ENCODE measurements around the gene GPR87.

DNA sequence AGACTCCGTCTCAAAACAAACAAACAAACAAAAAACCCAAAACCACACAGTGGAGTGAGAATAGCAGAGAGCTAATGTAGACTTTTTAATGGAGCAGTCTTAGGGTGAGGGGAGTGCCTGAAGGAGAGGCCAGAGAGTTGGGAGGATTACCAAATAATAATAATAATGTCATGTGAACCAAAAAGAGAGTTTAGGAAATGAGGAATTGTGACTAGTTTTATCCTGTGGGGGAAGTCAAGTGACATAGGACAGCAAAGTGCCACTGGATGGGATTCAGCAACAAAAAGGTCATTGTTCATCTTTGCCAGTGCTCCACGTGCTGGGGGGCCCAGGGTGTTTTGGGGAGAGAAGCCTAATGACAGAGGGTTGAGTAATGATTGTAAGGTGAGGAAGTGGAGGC, 12.9 kb downstream of the GPR87 start:
- TF ChIP-seq, protein P1, sequence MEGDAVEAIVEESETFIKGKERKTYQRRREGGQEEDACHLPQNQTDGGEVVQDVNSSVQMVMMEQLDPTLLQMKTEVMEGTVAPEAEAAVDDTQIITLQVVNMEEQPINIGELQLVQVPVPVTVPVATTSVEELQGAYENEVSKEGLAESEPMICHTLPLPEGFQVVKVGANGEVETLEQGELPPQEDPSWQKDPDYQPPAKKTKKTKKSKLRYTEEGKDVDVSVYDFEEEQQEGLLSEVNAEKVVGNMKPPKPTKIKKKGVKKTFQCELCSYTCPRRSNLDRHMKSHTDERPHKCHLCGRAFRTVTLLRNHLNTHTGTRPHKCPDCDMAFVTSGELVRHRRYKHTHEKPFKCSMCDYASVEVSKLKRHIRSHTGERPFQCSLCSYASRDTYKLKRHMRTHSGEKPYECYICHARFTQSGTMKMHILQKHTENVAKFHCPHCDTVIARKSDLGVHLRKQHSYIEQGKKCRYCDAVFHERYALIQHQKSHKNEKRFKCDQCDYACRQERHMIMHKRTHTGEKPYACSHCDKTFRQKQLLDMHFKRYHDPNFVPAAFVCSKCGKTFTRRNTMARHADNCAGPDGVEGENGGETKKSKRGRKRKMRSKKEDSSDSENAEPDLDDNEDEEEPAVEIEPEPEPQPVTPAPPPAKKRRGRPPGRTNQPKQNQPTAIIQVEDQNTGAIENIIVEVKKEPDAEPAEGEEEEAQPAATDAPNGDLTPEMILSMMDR (IDR thresholded peaks at IDR 0.05; ENCODE audit: low read depth, low read length) = no peak
- TF ChIP-seq POLR2A (IDR thresholded peaks at IDR 0.05; ENCODE audit: extremely low read depth, insufficient read length) (no peak), MYC (IDR thresholded peaks at IDR 0.05; ENCODE audit: low read depth, low read length) (no peak), MAX (IDR thresholded peaks at IDR 0.05; ENCODE audit: low read depth, low read length) (no peak)

Measured in NB4 (cell line).